IPS DF 4.7 (cell line): Measurements from ENCODE around the gene NEMP1.
"Not testable (repeated sequence)": the region's sequence is repeated elsewhere in the genome, so short reads cannot be mapped to it uniquely, and the experiment has no call there.

Experiments
- DNase-seq: peaks from one replicate; pipeline ENCODE4 v3.0.0-alpha.2; 2013; ENCODE audit warnings: low spot score; ENCODE audit errors: extremely low read depth

NEMP1 gene

GRCh38 chr12:57057067-57057751, 21.4 kb downstream of the NEMP1 start:
- DNase-seq: no peak

GRCh38 chr12:57055824-57056223, 22.8 kb downstream of the NEMP1 start:
- DNase-seq: no peak

GRCh38 chr12:57053901-57054300, 24.7 kb downstream of the NEMP1 start:
- not testable (repeated sequence) for DNase-seq

- DNase-seq: not testable (repeated sequence)
Observed at GRCh38 chr12:57053146-57053545, 25.4 kb downstream of the NEMP1 start.

DNA sequence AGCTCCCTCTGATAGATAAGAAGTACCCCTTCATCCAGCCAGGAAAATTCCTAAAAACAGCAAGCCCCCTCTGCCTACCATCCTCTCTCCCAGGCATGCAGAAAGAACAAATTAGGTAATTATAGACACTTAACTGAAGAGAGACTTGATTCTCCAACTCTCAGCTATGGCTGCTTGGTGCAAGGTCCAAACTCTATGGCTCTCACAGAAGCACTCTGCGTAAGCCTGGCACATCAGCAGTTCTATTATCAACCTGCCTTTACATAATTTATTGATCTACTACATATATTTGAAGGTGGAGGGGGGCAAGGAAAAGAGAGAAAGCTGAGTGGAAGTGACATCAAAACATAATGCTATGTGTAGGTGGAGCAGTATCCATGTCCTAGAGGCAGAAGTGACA, 27.6 kb downstream of the NEMP1 start:
- DNase-seq: no peak

GRCh38 chr12:57049890-57050289, 28.7 kb downstream of the NEMP1 start, which contains the start of gene MYO1A:
MYO1A (minus strand) TSS chr12:57050129; CDS start chr12:57048323, 1,806 bp downstream.
- no peak for DNase-seq

- no peak for DNase-seq
Observed at GRCh38 chr12:57049119-57049446, 29.5 kb downstream of the NEMP1 start.

- DNase-seq: no peak
Observed at GRCh38 chr12:57048423-57049118, 30.0 kb downstream of the NEMP1 start.

DNA sequence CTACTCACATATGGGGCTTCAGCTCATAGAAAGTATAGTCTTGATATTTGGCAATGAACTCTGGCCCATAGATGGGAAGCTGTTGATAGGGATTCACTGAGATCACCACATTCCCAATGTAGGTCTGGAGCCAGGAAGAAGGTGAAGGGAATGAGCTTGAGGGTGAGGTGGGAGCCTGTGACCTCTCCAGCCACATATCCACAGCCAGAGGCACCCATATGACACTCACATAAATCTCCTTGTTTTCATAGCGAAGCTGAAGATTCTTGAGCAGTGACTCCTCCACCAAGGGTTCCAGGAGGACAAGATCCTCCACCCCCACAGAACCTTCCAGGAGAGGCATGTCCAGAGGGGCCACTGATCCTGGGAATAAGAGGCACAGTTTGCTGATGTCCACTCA, 30.6 kb downstream of the NEMP1 start:
- no peak for DNase-seq

DNA sequence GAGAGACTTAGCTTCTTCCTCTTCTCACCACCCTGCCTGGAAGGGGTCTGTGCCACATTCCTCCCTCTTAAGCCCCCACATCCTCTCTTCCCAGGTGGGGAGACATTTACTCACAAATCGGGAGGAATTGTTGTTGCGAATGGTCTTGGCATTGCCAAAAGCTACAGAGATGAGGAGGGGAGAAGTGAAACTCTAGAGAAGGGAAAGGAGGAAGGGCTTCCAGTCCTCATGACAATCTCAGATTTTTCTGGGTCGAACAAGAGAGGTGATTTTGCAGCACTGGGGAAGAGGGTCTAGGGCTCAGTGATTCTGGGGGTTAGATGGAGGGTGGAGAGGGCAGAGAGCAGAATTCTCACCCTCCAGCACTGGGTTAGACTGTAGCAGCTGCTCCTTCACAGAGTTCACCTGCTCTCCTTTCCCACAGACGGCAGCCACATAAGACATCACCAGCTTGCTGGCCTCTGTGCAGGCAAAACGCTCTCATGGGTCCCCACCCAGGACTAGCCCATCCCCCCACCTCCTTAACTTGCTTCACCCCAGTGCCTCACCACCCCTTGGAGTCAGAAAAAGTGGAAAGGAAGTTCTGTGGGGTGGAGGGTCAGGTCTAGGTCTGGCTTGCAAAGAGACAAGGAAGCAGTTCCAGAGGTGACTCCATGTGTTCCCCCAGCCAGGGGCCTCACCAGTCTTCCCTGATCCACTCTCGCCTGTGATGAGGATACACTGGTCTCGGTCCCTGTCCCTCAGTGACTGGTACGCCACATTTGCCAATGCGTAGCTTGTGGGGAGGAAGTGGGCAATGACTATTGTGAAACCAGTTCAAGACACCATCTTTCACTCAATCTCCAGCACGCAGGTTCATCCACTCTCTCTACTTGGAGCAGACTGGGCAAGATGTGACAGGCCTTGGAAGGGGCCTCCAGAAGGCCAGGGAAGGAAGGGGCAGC, 31.4 kb downstream of the NEMP1 start:
- no peak for DNase-seq

DNA sequence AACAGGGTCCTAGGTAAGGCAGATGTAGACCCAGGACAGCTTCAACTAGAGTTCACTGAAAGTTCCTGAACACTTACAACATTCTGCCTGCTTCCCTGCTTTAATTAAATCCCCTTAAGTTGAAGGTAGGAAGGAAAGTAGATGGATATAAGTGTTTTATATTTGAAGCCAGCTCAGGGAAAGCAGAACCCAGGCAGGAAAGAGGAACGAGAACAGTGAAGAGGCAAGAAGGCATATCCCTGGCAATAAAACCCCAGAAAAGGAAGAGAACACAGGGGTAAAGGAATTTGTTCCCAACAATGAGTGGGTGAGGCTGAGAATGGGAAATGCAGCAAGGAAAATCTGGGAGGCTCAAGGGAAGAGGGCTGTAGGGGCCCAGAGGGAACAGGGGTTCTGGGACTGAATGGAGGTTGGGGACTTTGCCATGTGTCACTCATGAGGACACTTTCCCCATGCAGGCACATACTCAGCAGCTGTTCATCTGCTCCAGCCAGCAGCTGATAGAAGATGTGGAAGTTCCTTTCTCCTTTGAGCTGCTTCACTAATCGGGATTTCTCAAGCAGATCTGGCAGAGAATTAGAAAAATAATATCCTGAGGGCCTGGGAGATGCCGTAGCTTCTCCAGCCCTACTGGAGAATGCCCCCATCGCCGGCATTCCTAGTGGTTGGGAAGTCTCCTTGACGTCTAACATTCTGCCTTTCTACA, 32.4 kb downstream of the NEMP1 start:
- DNase-seq: no peak

DNA sequence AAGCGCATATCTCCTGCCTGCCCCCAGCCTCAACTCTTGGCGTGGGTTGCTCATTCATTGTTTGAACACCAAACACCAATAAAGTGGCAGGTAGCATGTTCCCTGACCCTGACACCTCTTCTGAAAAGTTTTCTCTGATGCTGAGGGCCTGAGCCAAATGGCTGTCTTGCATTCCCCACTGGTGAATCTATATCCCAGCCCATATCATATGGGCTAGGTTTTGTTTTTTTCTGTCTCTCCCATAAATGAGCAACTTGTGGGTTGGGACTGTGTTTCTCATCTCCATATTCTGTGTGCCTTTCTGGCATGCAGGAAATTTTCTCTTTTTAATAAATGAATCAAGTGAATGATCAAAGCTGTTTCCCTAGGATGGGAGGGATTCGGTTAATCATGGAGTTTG, 33.7 kb downstream of the NEMP1 start:
- DNase-seq: no peak

- no peak for DNase-seq
Observed at GRCh38 chr12:57044468-57044867, 34.1 kb downstream of the NEMP1 start.

- no peak for DNase-seq
Observed at GRCh38 chr12:57042695-57043094, 35.9 kb downstream of the NEMP1 start.

GRCh38 chr12:57040750-57041149, 37.8 kb downstream of the NEMP1 start:
- no peak for DNase-seq

- no peak for DNase-seq
Observed at GRCh38 chr12:57040211-57040610, 38.4 kb downstream of the NEMP1 start.

DNA sequence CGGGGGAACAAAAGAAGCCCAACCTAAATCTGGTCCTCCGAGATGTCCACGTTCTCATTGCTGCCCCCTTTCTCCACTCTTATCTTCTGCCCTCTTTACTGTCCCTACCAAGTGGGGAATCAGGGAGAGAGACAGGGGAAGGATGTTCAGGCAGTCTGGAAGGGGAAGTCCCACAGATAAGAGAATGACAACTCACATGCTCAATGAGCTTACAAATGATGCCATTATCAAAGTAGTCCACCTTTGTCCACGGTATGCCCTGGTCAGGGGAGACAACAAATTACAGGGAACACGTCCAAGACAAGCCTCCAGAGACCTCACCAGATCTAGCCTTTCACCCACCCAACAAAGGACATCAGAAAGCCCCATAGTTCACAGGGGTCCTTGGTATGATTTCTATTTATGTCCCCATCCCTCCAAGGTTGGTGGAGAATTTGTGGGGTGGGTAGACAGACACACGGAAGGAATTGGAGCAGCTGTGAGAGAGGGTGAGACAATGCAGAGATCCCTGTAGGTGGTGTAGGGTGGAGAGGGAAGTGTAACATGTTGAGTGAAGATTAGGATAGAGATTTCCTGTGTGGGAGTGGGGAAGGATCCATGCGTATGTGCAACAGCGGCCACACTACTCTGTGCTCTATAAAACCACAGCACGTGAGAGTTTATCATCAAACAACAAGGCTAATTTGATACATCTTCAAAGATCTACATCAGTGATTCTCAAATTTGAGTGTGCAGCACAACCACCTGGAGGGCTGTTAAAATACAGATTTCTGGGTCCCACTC, 39.4 kb downstream of the NEMP1 start:
- no peak for DNase-seq

- DNase-seq: no peak
Observed at GRCh38 chr12:57037264-57037663, 41.3 kb downstream of the NEMP1 start.

- DNase-seq: no peak
Observed at GRCh38 chr12:57033431-57033830, 45.2 kb downstream of the NEMP1 start.

- DNase-seq: no peak
Observed at GRCh38 chr12:57031789-57032188, 46.8 kb downstream of the NEMP1 start.
